K562 (cell line): Measurements from ENCODE around the gene CCDC159. TPM values are rescaled to one million over a fixed set of nuclear protein-coding genes. Genes with fewer than 3 reads are reported as not detected.

Source experiments
- ATAC-seq: fragments of 200-7000 bp; cut with Tn5 transposase; 3 replicates; pipeline ENCODE4 v1.9.1; 2020; ENCODE audit warnings: moderate library complexity
- BruUV-seq: library from RNA; stranded (reverse); fragments of 400-500 nt; replicated peaks from 2 replicates; lab custom pipeline; 2021; lab: Mats Ljungman, UMichigan
- CTCF ChIA-PET: fragments of 300-600 bp; formaldehyde crosslinking; extraction: SDS; loops from one replicate; lab custom pipeline; 2021; ENCODE audit warnings: low intra/inter-chr PET ratio; lab: Yijun Ruan, JAX
- POLR2A ChIA-PET: fragments of 300-600, 350-650 bp; sonication (Branson Sonifier 250); formaldehyde crosslinking; extraction: SDS; loops from one replicate; lab custom pipeline; 2021; ENCODE audit warnings: antibody characterized with exemption, inconsistent platforms; lab: Yijun Ruan, JAX
- DNase-seq, 4 experiments: peaks; one replicate each; pipeline versions ENCODE4 v3.0.0 to v3.0.0-alpha.2; 2011 to 2018; ENCODE audit warnings: low spot score in 3 of 4, mixed read lengths in 3 of 4; ENCODE audit errors: extremely low read depth in 1 of 4
- FAIRE-seq: peaks from 2 replicates; lab custom pipeline; 2011; peaks lifted over from hg19 to GRCh38; lab: Jason Lieb, UNC
- H2AFZ ChIP-seq: 2 replicates; pipeline ENCODE4 v1.6.0; 2011; ENCODE audit warnings: low read depth, low read length, control low read depth, inconsistent platforms
- H3K27ac ChIP-seq: fragments of 200-600 bp; 3 replicates; pipeline ENCODE4 v1.8.0; 2011; ENCODE audit warnings: low read depth, mild to moderate bottlenecking, control low read depth, inconsistent platforms, low read length, moderate library complexity, mixed read lengths; ENCODE audit errors: extremely low read depth
- H3K27me3 ChIP-seq, 2 experiments: fragments of 300-600 bp in 1 of 2; 2 replicates in 1 of 2; 3 replicates in 1 of 2; pipeline versions ENCODE4 v1.6.0 to v1.8.0; 2011; ENCODE audit warnings: inconsistent platforms in 2 of 2, low read length in 2 of 2, mild to moderate bottlenecking in 1 of 2, mixed read lengths in 1 of 2, moderate library complexity in 1 of 2; ENCODE audit not compliant: control insufficient read depth in 2 of 2, insufficient read depth in 2 of 2
- H3K36me3 ChIP-seq: fragments of 300-600 bp; 3 replicates; pipeline ENCODE4 v1.8.0; 2011; ENCODE audit warnings: mild to moderate bottlenecking, low read length, inconsistent platforms; ENCODE audit not compliant: control insufficient read depth, insufficient read depth
- H3K4me1 ChIP-seq, 2 experiments: fragments of 200-600 bp in 1 of 2; replicated peaks in 1 of 2; 2 replicates in 1 of 2; 3 replicates in 1 of 2; pipeline versions ENCODE4 v1.5.1 to v1.8.0; 2011; ENCODE audit warnings: inconsistent platforms in 2 of 2, low read length in 2 of 2, mild to moderate bottlenecking in 1 of 2, mixed read lengths in 1 of 2, moderate library complexity in 1 of 2; ENCODE audit not compliant: control insufficient read depth in 2 of 2, insufficient read depth in 2 of 2
- H3K4me2 ChIP-seq: 2 replicates; pipeline ENCODE4 v1.6.1; 2011; ENCODE audit warnings: low read length, control low read depth, inconsistent platforms, mixed read lengths; ENCODE audit not compliant: insufficient read depth
- H3K4me3 ChIP-seq: fragments of 200-600 bp; sonication (generic), shearing (Covaris generic); 2 replicates; pipeline ENCODE4 v1.5.1; 2016; ENCODE audit warnings: control low read depth, inconsistent platforms
- H3K79me2 ChIP-seq: fragments of 200-600 bp; 3 replicates; pipeline ENCODE4 v1.8.0; 2011; ENCODE audit warnings: low read length, inconsistent platforms; ENCODE audit not compliant: control insufficient read depth, insufficient read depth
- H3K9ac ChIP-seq, 2 experiments: 2 replicates each; pipeline versions ENCODE4 v1.6.0 to v1.6.1; 2011; ENCODE audit warnings: low read depth in 2 of 2, low read length in 2 of 2, control low read depth in 1 of 2, inconsistent platforms in 1 of 2, mild to moderate bottlenecking in 1 of 2, mixed read lengths in 1 of 2; ENCODE audit not compliant: insufficient read depth in 1 of 2
- H3K9me1 ChIP-seq: one replicate; pipeline ENCODE4 v1.6.0; 2011; ENCODE audit warnings: inconsistent platforms, mild to moderate bottlenecking, low read length, moderate library complexity; ENCODE audit not compliant: control insufficient read depth, insufficient read depth
- H3K9me3 ChIP-seq: replicated peaks from 2 replicates; pipeline ENCODE4 v1.5.1; 2011; ENCODE audit warnings: low read depth, low read length, inconsistent platforms; ENCODE audit not compliant: control insufficient read depth, insufficient read depth
- H4K20me1 ChIP-seq: replicated peaks from 2 replicates; pipeline ENCODE4 v1.6.1; 2011; ENCODE audit warnings: low read length, inconsistent platforms, mixed read lengths; ENCODE audit not compliant: control insufficient read depth, insufficient read depth
- BCOR ChIP-seq: fragments of 450-650 bp; IDR thresholded peaks from 2 replicates; pipeline ENCODE4 v1.6.1; 2016
- CXXC5 ChIP-seq: fragments of 250-450 bp; sonication (Bioruptor Pico); IDR thresholded peaks from 2 replicates; pipeline ENCODE4 v1.8.0; 2022; ENCODE audit warnings: inconsistent platforms, mild to moderate bottlenecking, moderate library complexity
- HDAC8 ChIP-seq: fragments of 450-650 bp; IDR thresholded peaks from 2 replicates; pipeline ENCODE4 v1.6.1; 2016; ENCODE audit warnings: mild to moderate bottlenecking, missing genetic modification characterization, moderate library complexity, missing compliant biosample characterization
- HNRNPH1 ChIP-seq: fragments of 200-400 bp; formaldehyde crosslinking; optimal IDR thresholded peaks from 2 replicates; pipeline ENCODE3; 2017; ENCODE audit warnings: low read depth, mild to moderate bottlenecking, low read length, moderate library complexity
- MYNN ChIP-seq, 2 experiments: sonication (generic); formaldehyde crosslinking in 1 of 2; IDR thresholded peaks; 2 replicates each; pipeline versions ENCODE4 v1.5.0 to v1.6.1; 2016 to 2020; ENCODE audit warnings: antibody characterized with exemption in 1 of 2, missing genetic modification reagents in 1 of 2
- PRDM10 ChIP-seq: fragments of 450-650 bp; IDR thresholded peaks from 2 replicates; pipeline ENCODE4 v1.6.1; 2018; ENCODE audit not compliant: partially characterized antibody
- RERE ChIP-seq: sonication (generic); formaldehyde crosslinking; IDR thresholded peaks from 2 replicates; pipeline ENCODE4 v1.8.0; 2023; ENCODE audit warnings: missing genetic modification reagents, mild to moderate bottlenecking, borderline replicate concordance
- WGBS: fragments of 100-300 bp; shearing (Covaris generic); methylation state at CpG from one replicate; pipeline ENCODE4 v1.1.6; 2016; ENCODE audit warnings: low coverage, mixed read lengths; ENCODE audit not compliant: insufficient coverage; ENCODE audit errors: missing lambda C conversion rate; 5-methylcytosine and 5-hydroxymethylcytosine counted together
- in situ Hi-C: fragments of 300-500 bp; cut with MboI; formaldehyde crosslinking; loops from 4 replicates; pipeline ENCODE4 v1.15.0; 2018; ENCODE audit warnings: inconsistent platforms, mixed read lengths
- intact Hi-C: fragments of 100-400 bp; cut with micrococcal nuclease; formaldehyde crosslinking; loops from 2 replicates; pipeline ENCODE4 v1.14.2; 2022
- polyA plus RNA-seq, 8 experiments: library from polyadenylated mRNA; depleted of rRNA in 4 of 8; stranded (reverse) in 5 of 8; unstranded in 3 of 8; fragments of >200 nt; fragmentation: Nextera tagmentation in 2 of 8; fragmentation: Illumina TruSeq in 1 of 8; extraction: Ambion mirVana in 2 of 8; extraction: Trizol in 1 of 8; gene quantifications; 2 replicates each; pipeline versions ENCODE4 v1.2.1 to v1.2.3, GENCODE V29; 2011 to 2014; ENCODE audit warnings: inconsistent platforms in 1 of 8, missing spikeins in 1 of 8
- total RNA-seq, 7 experiments: library from RNA; depleted of rRNA in 6 of 7; stranded (reverse); fragments of >200 nt in 6 of 7; fragmentation: Illumina TruSeq in 2 of 7; extraction: Trizol in 2 of 7; gene quantifications; 2 replicates each; pipeline versions ENCODE4 v1.2.1 to v1.2.3, GENCODE V29; 2011 to 2021; ENCODE audit warnings: low replicate concordance in 1 of 7

CCDC159 gene
- total and polyA plus RNA-seq, 9 of the 15 experiments (the other 6 are each of a cell fraction or from before 2014, with no cell fraction given): 0.68 to 10.1 (median 4.7) TPM

- ATAC-seq (peak; percentile 8; the same call in 2 of the 3 replicates), FAIRE-seq (no peak), DNase-seq (no peak)
- no peaks in the 10 kb centered on the region for H3K9me1 ChIP-seq
- in situ Hi-C loops (no loop called here), intact Hi-C loops (no loop called here)
- TF ChIP-seq CXXC5 (CRISPR knock-in tag) (no peak), BCOR (0 out of 2 replicates have a peak, but pooled peaks have one; percentile 9), MYNN (IDR thresholded peaks at IDR 0.05) (no peak), MYNN (CRISPR knock-in tag; IDR thresholded peaks at IDR 0.05) (no peak), PRDM10 (peak; percentile 37), HNRNPH1 (no peak), RERE (0 out of 2 replicates have a peak, but pooled peaks have one; percentile 35), HDAC8 (no peak)
- H3K36me3 ChIP-seq: no peaks in the 10 kb centered on the region
- no peaks in the 10 kb centered on the region for H3K27me3 ChIP-seq
- POLR2A ChIA-PET: interaction anchor here (0.6 to 1.4 kb wide), 5 partner anchors 8 to 796 kb away, joined by 3 to 4 read pairs (median 3); no protein-coding TSS in a partner anchor
- H3K4me1 ChIP-seq: peaks cover 5 to 29% of the 10 kb centered on the region in 2 experiments; a peak in 4 of 5 replicates
- peak overlapping the region; percentile 88 for H3K4me2 ChIP-seq
- no peak overlapping the region for H3K27ac ChIP-seq
- CTCF ChIA-PET: no interaction called here
- peaks cover 5% of the 10 kb centered on the region; the same call in 1 of the 2 replicates for H3K9me3 ChIP-seq
- no peaks in the 10 kb centered on the region for H4K20me1 ChIP-seq
- WGBS: 45% methylated on average over 18 of the region's 21 CpGs
- peak overlapping the region in 1 of 2 experiments; percentile 84; a peak in 2 of 4 replicates for H3K9ac ChIP-seq
- H2AFZ ChIP-seq: peak overlapping the region; percentile 53; the same call in 1 of the 2 replicates
- no TSS peak for BruUV-seq
- H3K4me3 ChIP-seq: peak overlapping the region; percentile 40
- no peaks in the 10 kb centered on the region for H3K79me2 ChIP-seq
These were observed 7.6 kb upstream of the CCDC159 start for GRCh38 chr19:11338569-11339253.
